NCI-H524 (cell line): ENCODE results near the gene NME7.
"Not testable (repeated sequence)": the region's sequence is repeated elsewhere in the genome, so short reads cannot be mapped to it uniquely, and the experiment has no call there.

ENCODE experiments used
- DNase-seq, 2 experiments: peaks; one replicate each; lab custom pipeline; 2025; lab: John Stamatoyannopoulos, UW

Gene NME7

GRCh38 chr1:169340882-169341281 is 26.7 kb downstream of the NME7 start:
- DNase-seq, result no peak

DNA sequence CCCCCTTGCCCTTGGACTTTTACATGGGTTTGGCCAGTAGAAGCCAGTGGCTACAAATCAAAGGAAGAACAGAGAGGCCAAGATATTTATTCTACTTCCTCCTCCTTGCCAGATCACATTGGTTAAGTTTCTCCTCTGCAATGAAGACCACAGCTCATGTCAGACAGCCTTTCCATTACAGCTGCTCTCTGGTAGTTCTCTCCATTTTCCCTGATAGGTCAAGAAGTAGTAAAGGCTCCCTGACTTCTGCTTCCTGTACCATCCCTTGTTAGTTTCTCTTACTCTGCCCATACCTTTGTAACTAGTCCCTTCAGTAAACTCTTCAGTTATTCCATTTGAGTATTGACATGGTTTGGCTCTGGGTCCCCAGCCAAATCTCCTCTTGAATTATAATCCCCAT is 27.8 kb downstream of the NME7 start:
- DNase-seq, result no peak

GRCh38 chr1:169338617-169339016 is 29.0 kb downstream of the NME7 start:
- no peak for DNase-seq

DNA sequence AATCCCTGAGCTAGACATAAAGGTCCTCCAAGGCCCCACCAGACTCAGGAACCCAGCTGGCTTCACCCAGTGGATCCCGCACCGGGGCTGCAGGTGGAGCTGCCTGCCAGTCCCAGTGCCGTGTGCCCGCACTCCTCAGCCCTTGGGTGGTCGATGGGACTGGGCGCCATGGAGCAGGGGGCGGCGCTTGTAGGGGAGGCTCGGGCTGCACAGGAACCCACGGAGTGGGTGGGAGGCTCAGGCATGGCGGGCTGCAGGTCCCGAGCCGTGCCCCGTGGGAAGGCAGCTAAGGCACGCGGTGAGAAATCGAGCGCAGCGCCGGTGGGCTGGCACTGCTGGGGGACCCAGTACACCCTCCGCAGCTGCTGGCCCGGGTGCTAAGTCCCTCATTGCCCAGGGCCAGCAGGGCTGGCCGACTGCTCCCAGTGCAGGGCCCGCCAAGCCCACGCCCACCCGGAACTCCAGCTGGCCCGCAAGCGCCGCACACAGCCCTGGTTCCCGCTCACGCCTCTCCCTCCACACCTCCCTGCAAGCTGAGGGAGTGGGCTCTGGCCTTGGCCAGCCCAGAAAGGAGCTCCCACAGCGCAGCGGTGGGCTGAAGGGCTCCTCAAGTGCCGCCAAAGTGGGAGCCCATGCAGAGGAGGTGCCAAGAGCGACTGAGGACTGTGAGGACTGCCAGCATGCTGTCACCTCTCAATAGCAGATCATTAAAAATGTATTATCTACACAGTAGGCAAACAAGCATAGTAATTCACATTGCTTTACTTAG is 30.5 kb downstream of the NME7 start:
- DNase-seq, result not testable (repeated sequence)

- DNase-seq, result not testable (repeated sequence)
These were observed 32.9 kb downstream of the NME7 start for GRCh38 chr1:169334727-169335126.

GRCh38 chr1:169330927-169331326 is 36.7 kb downstream of the NME7 start:
- DNase-seq, result no peak

GRCh38 chr1:169329383-169329782 is 38.2 kb downstream of the NME7 start:
- no peak for DNase-seq

DNA sequence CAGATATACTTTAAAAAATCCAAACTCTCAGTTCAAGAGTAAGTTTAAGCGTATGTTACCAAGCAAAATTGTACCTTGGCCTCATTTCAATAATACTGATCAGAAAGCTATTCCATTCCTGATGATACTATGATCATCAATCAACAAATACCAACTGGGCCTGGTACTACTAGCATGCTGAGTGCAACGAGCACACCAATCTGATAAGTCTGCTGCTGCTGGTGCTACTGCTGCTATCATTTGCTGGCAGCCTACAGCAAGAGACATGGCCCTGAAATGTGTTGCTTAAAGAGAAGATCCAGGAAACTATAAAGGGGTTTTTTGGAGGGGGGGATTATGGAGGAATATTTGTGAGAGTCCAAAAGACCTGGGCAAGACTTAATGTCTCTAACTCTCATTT is 39.7 kb downstream of the NME7 start:
- DNase-seq, result no peak

- no peak for DNase-seq
These were observed 40.7 kb downstream of the NME7 start for GRCh38 chr1:169326956-169327268.

GRCh38 chr1:169326261-169326955 is 41.2 kb downstream of the NME7 start:
- DNase-seq, result no peak

GRCh38 chr1:169325117-169325516 is 42.5 kb downstream of the NME7 start:
- no peak for DNase-seq

- no peak for DNase-seq
These were observed 45.5 kb downstream of the NME7 start for GRCh38 chr1:169322138-169322537.

GRCh38 chr1:169321539-169321938 is 46.1 kb downstream of the NME7 start:
- DNase-seq, result peak in 1 of 2 experiments; percentile 44

DNA sequence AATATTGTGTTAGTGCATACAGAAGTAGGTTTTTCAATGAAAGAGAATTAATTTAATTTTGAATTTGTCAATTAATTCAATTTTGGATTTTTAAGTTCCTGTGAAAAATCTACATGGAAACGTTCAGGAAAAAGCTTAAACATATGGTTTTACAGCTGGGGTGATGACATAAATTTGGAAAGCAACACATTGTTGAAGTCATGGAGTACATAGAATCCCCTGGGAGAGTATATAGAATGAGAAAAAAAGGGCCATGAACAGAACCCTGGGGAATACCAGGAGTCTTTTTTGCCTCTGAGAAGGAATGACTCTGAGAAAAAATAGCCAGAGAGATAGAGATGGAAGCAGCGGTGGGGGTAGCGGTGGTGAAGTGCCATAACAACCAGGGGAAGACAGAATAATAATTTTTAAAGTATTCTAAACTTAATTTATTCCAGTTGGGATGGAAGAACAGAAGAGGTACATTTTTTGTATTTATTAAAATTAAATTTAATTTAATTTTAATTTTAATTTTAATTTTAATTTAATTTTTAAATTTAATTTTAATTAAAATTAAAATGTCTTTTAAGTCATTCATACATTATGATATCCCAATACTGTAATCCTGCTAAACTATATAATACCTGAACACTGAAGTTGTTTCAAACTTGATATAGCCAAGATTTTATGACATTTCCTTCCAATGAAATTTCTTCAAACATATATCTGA is 48.9 kb downstream of the NME7 start:
- DNase-seq, result no peak

- no peak for DNase-seq
These were observed 51.0 kb downstream of the NME7 start for GRCh38 chr1:169316556-169316955.

GRCh38 chr1:169312084-169312954 is 55.3 kb downstream of the NME7 start:
- no peak for DNase-seq

DNA sequence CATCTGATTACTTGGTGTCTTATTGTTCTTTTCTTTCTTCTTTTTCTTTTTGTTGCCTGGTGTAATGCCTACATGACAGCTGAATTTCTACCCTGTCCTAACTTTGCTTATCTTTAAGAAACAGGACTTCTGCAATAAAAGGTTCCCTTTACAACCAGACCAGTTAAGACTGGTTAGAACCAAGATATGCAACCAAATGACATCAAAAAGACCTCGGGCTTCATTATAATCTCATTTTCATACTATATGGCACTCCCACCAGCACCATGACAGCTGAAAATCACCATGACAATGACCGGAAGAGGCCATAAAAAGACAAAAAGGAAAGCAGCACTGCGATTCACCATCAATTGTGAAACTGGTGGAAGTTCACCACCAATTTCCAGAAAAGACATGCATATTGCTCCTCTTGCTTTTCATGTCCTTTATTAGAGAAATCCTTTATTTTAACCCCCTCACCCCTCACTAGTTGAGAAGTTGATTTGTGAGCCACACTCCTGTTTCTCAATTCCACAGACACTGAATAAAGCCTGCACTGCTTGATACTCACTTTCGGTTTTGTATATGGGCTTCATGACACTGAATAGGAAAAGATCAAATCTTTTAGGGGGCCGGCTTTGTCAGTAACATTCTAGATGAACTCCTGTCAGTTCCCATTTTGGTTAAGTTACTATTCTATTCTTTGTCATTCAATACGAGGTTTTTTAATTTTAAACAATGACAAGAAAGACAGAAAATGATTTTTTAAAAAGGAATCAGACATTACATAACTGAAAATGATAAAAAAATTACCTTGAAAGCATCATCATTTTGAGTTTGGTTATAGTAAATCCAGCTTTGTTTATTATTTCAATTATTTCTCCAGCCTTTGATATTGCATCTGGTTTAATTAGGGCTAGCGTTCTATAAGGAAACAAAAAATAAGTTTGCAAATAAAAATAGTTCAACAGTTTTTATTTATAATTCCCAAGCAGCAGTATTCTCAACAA is 58.1 kb downstream of the NME7 start:
- no peak for DNase-seq

DNA sequence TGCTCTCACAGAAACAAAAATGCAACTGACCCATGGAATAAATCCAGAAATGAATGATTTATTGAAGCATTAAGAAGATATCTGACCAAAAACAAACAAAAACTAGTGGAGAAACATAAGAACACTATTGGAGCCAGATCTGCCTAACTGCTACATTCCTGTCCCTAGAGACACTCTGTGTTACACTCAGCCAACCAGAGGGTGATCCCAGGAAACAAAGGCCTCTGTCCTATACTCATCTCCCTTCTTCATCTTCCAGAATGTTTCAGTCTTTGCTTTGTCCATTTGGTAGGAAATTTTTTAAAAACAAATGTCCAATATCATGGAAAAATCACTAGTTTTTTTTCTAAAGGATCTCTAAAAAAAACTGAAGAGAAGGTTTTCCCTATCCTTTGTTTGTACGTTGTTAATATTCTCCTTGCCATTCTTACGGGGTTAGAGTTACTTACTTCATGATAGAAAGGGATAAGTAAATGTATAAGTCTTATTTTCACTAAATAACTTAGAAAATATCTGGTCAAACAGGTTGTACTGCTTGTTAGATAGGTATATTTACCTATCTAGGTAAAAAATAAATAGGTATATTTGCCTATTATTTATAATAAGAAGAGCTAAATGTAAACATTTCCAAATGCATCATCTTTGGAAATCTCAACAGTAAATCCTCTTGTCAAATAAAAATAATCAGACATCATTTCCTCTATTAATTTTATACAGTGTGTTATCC is 59.1 kb downstream of the NME7 start:
- no peak for DNase-seq

DNA sequence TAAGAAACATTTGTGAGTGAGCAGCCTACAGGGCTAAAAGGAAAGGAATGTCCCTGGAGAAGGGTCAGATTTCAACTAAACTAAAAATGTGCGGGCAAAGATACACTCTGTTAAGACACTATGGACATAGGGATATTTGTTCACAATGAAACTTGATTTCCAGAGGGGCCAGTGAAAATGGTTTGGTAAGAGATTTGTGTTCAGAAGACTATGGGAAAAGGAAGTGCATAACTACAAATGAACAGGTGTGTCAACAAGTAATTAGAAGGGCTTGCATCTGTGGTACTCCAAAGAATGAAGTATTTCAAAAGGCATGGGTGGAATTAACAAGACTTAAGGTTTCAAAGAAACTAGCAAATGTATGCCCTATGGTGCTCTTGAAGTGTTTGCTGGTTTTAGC is 60.4 kb downstream of the NME7 start:
- peak in 1 of 2 experiments; percentile 29 for DNase-seq

DNA sequence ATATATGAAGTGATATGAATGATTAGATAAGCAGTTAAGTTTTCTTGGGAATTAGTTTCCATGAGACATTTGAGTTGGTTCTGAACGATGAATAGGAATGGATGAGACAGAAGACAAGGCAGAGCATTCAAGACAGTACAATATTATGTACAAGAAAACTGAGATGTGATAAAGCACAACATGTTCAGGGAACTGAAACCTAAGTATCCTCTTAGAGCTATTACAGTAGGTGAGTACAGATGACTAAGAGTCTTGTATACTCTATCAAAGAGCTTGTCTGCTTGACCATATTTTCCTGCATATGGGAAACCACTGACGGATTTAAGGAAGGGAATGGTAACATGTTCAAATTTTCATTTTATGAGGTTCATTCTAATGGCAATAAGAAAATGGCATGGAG is 61.6 kb downstream of the NME7 start:
- no peak for DNase-seq
